NCI-H187 (cell line): ENCODE measurements around the gene HSPA9.

Source experiments
- DNase-seq, 2 experiments: peaks; one replicate each; lab custom pipeline; 2025; lab: John Stamatoyannopoulos, UW

HSPA9 gene

DNA sequence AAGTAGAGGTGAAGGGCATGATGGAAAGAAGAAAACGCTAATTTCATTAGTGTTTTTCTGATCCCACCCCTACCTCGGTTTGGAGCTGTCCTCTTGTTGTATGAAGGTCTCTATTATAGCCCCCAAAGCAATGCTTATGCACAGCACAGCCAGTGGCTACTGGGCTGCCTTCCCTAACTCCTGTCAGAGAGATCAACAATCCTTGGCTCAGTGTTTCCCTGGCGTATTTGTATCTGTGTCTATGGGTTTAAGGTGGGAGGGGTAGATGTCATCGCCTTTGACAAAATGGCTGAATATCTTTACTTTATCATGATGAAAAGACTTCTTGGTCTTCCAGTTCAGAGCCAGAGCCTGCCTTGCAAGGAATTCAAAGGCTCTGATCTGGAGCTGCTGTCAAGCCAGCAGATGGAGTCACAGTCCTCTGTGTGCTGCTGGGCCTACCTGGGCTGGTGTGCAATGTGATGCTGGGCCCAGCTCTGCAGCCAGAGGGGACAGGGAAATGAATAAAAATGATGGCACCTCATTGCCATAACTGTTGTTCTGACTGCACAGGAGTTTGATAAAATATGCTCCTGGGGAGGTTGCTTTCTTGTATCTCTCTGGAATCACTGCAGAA lies 20.1 kb upstream of the HSPA9 start:
- no peak for DNase-seq

DNA sequence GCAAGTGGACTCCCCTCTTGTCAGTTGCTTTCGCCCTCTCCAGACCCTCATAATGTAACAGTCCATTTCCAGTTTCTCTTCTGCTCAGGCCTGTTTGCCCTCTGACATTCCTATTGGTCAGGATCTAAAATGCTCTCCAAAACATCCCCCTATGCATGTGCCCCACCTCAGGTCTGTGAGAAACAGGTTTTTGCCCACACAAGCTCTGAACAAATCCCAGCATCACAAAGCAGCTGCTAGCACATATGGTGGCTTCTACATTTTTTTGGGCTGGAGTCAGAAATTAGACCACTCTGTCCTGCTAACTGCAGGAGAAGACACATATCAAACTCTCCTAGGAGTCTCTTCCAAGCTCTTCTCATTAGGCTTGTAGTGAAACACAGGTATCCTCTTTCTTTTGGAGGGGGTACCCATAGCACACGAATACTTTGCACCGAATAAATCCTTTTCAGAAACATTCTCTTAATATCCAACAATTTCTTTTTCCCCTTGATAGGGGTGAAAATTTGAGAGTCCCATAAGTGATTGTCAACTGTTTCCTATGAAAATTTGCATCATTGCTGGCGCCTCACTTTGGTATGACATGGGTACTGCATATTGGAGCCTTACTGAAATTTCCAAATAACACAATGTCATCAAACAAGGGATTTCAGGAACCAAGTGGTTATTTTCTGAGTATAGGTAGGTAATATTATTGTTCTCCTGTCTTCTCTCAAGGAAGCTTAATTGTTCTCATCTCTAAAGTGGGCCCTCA lies 19.3 kb upstream of the HSPA9 start:
- DNase-seq = no peak

DNA sequence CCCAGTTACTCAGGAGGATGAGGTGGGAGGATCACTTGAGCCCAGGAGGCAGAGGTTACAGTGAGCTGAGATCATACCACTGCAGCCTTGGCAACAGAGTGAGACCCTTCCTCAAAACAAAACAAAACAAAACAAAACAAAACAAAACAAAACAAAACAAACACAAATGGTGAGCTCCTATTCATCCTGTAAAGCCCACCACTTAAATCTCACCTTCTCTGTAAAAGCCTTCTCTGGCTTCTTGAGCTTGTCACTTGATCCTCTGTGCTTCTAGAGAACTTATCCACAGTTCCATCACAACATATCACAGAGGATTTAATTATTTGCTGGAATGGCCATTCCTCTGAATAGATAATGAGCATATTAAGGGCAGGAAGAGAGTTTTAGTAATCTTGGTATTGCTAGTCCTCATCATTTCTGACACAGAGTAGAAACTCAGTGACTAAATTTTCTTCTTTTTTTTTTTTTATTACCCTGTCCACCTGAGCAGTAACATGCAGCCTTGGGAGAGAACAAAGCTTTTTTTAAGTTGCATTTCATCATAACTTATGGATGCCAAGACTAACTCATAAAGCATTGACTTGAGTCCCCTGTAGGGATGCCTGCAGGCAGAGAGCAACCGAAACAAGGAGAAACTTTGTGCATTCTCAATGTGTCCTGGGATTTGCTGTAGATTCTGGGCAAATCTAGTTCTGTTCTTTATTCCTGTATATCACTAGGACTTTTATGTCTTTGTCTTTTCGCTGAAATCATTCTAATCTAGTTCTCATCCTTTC lies 13.0 kb upstream of the HSPA9 start:
- no peak for DNase-seq

DNA sequence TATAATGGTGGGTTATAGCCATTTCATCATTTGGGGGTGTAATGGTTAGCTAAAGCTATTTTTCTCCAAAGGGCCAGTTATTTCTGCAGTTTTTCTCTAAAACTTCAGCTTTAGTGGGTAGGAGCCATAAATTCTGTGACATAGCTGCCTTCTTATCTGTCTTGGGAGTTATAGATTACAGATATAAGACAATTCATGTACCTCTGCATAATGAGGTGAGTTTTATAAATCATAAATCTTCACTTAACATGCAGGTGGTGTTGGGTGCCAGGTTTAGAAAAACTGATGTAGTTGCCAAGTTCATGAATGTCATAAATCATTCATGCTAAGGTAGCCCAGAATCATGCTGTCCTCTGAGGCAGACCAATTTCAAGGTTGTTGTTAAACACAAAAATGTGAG lies 10.0 kb upstream of the HSPA9 start:
- DNase-seq = no peak

DNA sequence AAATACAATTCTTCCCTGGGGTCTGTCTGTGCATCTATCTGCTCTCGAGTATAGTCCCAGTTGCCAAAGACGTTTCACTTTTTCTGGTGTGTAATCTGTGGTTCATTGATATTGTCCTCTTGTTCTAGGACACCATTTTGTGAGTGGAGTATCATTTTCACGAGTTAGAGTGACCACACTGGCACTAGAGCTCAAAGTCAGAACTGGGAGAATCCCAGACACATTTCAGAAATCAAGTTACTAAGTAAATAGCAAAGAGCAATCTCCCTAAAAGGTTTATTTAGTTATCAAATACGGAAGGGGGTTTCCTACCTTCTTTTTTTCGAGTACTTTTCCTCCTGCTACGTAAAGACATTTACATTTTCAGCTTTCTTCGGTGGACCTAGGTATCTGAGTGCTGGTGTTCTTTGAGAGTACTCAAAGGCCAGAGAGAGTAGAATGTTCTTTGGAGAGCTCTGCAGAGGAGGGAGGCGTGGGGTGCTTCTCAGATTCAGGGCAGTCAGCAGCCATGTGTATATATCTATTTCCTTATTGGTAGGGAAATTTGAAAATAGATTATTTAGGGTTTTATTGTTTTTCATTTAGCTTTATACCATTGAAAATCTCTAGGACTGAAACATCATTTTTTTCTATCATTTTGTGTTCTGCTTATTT lies 8.9 kb upstream of the HSPA9 start:
- no peak for DNase-seq

DNA sequence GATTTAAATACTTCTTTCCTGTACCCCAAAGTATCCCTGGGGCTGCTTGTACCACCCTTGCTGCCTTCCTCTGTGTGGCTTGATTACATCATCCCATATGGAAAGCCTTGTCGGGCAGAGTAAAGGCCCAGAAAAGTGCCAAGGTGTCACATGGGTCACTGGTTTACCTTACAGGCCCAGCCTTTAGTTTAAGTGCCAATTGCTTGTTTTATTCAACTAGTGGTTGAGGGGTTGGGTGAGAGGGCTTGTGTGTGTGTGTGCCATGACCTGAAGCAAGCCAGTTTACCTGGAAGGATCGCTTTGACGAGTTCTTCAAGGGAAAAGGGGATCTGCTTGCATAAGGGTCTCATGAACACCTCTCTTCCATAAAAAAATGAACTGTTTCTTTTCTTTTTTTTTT lies 7.8 kb upstream of the HSPA9 start:
- DNase-seq = no peak

DNA sequence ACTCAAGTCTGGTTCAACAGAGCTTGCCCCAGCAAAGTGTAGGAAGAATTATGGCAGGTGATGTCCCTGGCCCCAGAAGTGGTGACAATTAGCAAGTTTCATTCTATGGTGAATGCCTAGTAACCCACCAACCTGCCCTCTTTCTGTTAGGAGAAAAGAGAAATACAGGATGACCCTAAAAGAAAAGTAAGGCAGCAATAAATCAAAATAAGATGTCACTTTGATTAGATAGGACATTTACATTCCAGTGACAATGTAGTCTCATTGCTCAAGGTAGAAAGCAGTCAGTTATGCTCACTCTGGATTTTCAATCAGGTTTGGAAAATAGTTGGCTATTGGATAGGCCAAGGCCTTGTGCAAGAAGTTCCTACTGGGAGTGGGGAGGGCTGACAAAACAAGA lies 5.6 kb upstream of the HSPA9 start:
- no peak for DNase-seq

DNA sequence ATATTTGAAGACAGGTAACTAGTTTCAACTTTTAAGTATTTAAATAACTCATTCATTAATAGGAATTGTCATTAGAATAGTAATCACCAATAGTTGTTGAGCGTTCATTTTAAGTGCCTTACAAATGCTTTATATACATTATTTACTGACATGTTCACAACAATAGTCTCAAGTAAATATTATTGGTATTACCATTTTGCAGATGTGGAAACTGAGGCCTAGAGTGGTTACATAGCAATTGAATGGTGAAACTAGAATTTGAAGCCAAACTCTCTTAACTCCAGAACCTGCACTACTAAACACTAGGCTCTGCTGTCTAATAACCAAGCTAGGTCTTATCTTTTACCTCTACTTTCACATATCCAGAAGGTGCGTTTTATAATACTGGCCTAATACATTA lies 4.8 kb upstream of the HSPA9 start:
- no peak for DNase-seq

DNA sequence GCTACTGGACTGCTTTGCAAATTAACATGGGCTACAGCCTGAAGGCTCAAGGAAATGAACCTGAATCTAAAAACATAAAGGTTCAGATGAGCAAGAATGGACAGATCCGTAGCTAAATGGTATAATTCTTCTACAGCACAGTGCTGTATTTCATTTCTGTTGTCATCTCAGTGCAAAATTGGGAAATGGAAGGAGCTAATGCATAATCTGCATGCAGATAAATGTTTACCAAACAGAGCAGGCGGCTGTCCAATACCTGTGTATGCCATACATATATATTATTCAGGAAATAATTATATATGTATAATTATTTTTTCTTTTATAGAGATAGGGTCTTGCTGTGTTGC lies 4.3 kb upstream of the HSPA9 start:
- DNase-seq = no peak

DNA sequence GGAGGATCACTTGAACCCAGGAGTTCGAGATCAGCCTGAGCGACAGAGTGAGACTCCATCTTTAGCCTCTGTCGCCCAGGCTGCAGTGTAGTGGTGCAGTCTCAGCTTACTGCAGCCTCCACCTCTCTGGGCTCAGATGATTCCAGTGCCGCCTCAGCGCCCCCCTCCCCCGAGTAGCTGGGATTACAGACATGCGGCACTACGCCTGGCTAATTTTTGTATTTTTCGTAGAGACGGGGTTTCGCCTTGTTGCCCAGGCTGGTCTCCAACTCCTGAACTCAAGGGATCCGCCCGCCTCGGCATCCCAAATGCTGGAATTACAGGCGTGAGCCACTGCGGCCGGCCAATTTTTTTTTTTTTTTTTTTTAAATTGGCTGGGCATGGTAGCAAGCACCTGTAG lies 2.3 kb upstream of the HSPA9 start:
- no peak for DNase-seq

DNA sequence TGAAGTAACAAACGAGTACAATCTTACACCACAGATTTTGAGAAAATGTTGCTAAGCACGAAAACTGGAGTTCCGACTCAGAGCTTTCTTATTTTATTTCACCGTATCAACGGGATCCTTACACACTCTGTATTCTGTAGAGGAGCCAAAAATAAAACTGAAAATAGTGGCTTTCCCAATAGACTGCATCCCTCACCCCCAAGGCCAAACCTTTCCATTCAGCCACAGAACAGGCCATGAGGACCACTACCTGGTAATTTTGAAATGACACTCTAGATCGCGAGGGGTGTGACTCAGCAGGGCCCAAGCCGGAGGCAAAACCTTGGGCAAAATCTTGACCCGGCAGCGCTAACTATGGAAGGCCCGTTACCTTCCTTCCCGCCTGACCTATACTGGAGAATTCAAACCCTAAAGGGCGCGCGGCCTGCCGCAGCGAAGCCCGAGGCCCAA lies 432 bp downstream of the HSPA9 start:
- DNase-seq = no peak

DNA sequence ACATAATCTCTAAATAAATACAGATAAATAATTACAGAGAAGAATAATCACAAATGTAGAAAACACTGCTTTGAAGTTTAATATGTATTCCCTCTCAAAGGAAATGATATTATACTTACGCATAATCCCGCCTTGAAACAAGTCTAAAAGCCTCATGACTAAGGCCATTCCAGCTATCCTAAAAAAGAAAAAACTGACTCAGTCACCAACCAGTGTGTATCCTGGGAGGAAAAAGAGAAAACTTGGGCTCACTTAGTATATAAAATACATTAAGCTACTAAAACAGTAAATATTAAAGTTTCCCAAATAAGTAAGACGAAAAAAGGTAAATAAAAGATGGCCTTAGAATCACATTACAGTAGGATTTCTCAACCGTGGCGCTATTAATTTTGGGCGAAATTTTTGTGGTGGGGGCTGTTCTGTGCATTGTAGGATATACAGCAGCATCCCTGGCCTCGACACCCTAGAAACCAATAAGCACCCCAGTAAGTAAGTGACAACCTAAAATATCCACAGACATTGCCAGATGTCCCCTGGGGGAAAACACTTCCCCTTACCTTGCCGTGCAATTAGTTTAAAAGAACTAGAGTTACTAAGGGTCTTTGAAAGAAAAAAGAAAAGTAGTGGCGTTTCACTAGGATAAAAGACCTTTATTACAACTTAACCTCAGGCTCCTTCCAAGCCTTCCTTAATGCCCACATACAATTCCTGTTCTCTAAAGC lies 1.1 kb downstream of the HSPA9 start:
- DNase-seq = no peak

DNA sequence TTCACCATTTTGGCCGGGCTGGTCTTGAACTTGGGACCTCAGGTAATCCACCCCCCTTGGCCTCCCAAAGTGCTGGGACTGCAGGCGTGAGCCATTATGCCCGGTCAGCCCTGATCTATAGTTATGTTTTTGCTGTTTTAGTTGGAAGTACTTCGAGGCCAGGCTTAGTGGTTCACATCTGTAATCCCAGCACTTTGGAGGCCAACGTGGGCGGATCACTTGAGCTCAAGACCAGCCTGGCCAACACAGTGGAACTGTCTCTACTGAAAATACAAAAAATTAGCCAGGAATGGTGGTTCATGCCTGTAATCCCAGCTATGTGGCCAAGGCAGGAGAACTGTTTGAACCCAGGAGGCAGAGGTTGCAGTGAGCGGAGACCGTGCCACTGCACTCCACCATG lies 2.0 kb downstream of the HSPA9 start:
- no peak for DNase-seq

DNA sequence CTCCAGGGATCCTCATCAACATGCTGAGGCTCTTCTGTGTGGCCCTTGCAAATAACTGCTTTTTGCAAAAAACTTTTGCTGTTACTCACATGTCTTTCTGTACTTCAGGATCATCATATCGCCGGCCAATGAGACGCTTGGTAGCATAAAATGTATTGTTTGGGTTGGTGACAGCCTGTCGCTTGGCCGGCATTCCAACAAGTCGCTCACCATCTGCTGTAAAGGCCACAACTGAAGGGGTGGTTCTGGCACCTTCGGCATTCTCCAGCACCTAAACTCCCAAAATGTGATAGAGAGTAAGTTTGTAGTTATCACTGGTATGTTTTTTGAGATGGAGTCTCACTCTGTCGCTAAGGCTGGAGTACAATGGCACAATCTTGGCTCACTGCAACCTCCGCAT lies 4.3 kb downstream of the HSPA9 start:
- DNase-seq = no peak

DNA sequence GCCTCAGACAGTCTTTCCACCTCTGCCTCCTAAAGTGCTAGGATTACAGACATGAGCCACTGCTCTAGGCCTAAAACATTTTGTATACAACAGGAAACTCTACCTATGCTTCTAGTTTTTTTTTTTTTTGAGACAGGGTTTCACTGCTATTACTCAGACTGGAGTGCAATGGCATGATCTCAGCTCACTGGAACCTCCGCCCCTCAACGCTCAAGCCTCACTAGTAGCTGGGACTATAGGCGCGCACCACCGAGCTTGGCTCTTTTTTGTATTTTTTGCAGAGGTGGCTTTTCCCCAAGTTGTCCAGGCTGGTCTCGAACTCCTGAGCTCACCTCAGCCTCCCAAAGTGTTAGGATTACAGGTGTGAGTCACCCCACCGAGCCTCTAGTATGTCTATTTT lies 5.4 kb downstream of the HSPA9 start:
- no peak for DNase-seq

DNA sequence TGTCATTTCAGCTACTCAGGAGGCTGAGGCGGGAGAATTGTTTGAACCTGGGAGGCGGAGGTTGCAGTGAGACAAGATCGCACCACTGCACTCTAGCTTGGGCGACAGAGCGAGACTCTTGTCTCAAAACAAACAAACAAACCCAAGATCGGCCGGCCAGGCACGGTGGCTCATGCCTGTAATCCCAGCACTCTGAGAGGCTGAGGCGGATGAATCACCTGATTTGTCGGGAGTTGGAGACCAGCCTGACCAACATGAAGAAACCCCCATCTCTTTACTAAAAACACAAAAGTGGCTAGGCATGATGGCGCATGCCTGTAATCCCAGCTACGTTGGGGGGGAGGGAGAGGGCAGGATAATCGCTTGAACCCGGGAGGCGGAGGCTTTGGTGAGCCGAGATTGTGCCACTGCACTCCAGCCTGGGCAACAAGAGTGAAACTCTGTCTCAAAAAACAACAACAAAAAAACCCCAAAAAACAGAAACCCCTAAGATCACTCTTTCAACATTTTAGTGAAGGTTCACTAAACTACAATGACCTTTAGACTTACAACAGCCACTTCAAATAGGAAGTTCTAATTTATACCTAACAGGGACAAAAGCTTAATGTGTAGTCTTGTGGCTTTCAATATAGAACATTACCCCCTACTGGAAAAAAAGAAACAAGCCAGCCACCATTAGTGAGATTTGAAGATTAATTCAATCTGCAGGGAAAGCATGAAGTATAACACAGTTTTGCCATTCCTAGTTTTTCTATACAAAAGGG lies 7.0 kb downstream of the HSPA9 start:
- no peak for DNase-seq

DNA sequence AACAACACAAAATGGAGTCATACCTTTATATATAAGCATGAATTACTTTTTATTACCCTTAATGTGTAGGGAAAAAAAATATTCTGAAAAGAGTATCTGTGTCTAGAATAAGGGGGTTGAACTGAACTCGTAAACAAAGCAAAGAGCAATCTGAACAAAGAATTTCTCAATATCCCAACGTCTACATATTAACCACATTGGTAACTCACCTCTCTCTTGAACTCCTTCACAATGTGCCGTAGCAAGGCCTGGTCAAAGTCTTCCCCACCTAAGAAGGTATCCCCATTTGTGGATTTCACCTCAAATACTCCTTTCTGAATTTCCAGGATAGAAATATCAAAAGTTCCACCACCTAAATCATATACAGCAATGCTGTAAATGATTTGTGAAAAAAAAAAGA lies 8.4 kb downstream of the HSPA9 start:
- no peak for DNase-seq

DNA sequence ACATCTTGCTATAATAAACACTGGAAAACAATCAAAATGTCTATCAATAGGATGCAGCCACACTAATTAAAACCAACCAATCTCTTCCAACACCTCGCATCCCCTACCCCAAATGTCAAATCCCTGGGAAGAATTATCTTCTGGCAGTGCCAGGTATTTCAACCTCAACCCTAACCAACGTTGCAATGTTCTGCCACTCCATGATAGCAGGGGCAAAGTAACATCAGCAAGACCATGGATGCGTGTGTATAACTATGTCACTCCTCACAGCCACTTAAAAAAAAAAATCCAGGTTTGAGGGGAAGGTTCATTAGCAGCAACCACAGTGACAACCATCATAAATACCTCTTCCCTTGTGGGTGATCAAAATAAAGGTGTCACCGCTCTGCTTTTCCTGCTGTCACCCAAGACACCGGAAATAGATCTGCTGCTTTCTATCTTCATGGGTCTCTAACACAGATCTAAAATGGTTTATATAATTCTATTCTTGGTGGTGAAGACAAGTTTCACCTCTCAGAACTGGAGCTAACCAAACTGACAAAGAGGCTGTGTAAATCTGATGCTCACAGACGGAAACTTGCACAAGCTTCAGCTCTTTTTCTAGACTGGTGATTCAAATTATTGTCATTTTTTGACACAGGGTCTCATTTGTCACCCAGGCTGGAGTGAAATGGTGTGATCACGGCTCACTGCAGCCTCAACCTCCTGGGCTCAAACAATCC lies 9.9 kb downstream of the HSPA9 start:
- no peak for DNase-seq

DNA sequence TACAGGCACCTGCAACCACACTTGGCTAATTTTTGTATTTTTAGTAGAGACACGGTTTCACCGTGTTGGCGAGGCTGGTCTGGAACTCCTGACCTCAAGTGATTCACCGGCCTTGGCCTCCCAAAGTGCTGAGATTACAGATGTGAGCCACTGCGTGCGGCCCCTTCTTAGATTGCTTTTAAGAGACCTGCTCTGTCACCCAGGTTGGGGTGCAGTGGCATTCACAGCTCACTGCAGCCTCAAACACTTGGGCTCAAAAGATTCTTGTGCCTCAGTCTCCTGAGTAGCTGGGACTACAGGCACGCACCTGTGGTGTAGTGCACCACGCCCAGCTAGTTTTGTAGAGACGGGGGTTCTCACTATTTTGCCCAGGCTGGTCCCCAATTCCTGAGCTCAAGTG lies 11.0 kb downstream of the HSPA9 start:
- DNase-seq = no peak

DNA sequence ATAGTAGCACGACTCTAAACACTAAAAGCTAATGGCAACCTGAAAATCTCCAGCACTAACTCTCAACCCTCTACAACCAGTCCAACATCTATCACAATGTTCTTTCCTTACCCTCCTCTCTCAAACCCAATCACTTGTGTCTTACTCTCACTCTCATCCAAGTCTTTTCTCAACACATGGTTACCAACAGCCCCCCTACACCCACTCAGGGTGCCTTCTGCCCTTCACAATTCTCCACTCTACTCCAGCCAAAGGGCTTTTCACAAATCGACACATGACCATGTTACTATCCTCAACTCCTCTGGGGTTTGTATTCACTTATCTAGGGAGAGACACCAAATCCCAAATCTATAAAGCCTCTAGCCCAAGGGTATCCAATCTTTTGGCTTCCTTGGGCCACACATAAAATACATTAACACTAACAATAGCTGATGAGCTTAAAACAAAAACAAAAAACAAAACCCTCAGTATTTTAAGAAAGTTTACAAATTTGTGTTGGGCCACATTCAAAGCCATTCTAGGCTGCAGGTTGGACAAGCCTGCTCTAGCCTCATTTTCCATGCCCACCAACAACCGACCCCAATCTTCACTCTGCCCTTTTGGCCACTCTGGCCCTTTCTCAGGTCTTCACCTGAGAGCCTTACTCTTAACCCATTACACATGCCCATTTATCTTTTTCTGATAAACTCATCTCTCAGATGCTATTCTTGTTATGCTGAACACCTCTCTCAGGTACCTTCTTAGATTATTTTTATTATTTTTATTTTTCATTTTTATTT lies 11.7 kb downstream of the HSPA9 start:
- DNase-seq = no peak
